Skeletal muscle satellite cell (primary cell): ENCODE results near the gene HPX.

Source experiments
- H3K27me3 ChIP-seq: 2 replicates; pipeline ENCODE4 v1.7.0; 2013; ENCODE audit warnings: low read length; ENCODE audit not compliant: control insufficient read depth, insufficient read depth
- H3K36me3 ChIP-seq: 2 replicates; pipeline ENCODE4 v1.7.0; 2013; ENCODE audit warnings: mild to moderate bottlenecking, control low read depth, low read length; ENCODE audit not compliant: insufficient read depth
- H3K4me1 ChIP-seq: 2 replicates; pipeline ENCODE4 v1.7.0; 2013; ENCODE audit warnings: low read length; ENCODE audit not compliant: control insufficient read depth, insufficient read depth
- H3K4me2 ChIP-seq: 2 replicates; pipeline ENCODE4 v1.7.0; 2013; ENCODE audit warnings: mild to moderate bottlenecking, low read length
- H3K4me3 ChIP-seq: 2 replicates; pipeline ENCODE4 v1.7.0; 2013; ENCODE audit warnings: low read length
- H3K9ac ChIP-seq: 2 replicates; pipeline ENCODE4 v1.7.0; 2013; ENCODE audit warnings: mild to moderate bottlenecking, low read depth, low read length, moderate library complexity
- H3K9me3 ChIP-seq: replicated peaks from 2 replicates; pipeline ENCODE4 v1.7.0; 2013; ENCODE audit warnings: mild to moderate bottlenecking, control low read depth, low read length

The HPX gene

GRCh38 chr11:6437423-6437822, 3.4 kb downstream of the HPX start:
- Histone ChIP-seq H3K9me3 (no peaks in the 10 kb centered on the region), H3K4me2 (no peak overlapping the region), H3K4me1 (no peaks in the 10 kb centered on the region), H3K27me3 (no peaks in the 10 kb centered on the region), H3K4me3 (no peak overlapping the region), H3K36me3 (no peaks in the 10 kb centered on the region), H3K9ac (no peak overlapping the region)

DNA sequence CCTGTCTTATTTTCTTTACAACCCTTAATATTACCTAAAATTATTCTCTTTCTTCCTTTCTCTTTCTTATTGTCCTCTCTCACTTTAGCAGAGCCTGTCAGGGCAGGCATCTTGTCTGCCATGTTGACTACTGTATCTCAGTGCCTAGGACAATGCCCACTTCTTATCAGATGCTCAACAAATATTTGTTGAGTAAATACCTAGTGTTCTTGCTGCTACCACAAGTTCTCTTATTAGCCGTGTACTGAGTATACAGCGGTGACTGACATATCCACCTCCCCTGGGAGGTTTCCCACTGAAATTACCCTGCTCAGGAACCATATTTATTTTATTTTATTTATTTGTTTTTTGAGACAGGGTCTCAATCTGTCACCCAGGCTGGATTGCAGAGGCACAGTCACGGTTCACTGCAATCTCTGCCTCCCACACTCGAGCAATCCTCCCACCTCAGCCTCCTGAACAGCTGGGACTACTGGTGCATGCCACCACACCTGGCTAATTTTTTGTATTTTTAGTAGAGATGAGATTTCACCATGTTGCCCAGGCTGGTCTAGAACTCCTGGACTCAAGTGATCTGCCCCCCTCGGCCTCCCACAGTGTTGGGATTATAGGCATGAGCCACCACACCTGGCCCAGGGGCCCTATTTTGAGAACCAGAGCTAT, 6.7 kb downstream of the HPX start:
- no peak overlapping the region for H3K9ac ChIP-seq
- no peak overlapping the region for H3K4me2 ChIP-seq
- no peak overlapping the region for H3K4me3 ChIP-seq
- peaks cover 3% of the 10 kb centered on the region for H3K36me3 ChIP-seq
- H3K4me1 ChIP-seq: peaks cover 7% of the 10 kb centered on the region
- no peaks in the 10 kb centered on the region for H3K9me3 ChIP-seq
- no peaks in the 10 kb centered on the region for H3K27me3 ChIP-seq

- Histone ChIP-seq H3K4me2 (no peak overlapping the region), H3K9ac (no peak overlapping the region), H3K9me3 (no peaks in the 10 kb centered on the region), H3K36me3 (peaks cover 3% of the 10 kb centered on the region), H3K4me3 (no peak overlapping the region), H3K4me1 (peaks cover 7% of the 10 kb centered on the region), H3K27me3 (no peaks in the 10 kb centered on the region)
Observed at GRCh38 chr11:6431861-6432260, 8.9 kb downstream of the HPX start.

DNA sequence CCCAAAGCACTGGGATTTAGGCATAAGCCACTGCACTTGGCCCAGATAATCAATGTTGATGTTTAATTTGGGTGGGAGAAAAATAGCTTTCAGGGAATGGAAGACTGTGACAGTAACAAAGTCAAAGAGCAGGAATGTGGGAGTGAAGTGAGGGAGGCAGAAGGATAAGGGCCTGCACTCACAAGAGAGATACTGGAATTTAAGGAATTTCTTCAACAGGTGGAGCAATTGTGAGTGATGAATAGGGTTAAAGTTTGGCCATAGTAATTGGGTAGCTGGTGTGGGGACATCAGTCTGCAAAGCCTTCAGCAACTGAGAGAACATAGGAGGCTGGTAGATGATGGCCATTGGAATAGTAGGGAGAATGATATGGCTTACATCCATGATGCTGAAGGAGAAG, 13.3 kb downstream of the HPX start:
- H3K9me3 ChIP-seq: no peaks in the 10 kb centered on the region
- H3K9ac ChIP-seq: no peak overlapping the region
- H3K36me3 ChIP-seq: peaks cover 3% of the 10 kb centered on the region
- peaks cover 12% of the 10 kb centered on the region for H3K27me3 ChIP-seq
- no peak overlapping the region for H3K4me3 ChIP-seq
- H3K4me1 ChIP-seq: peaks cover 7% of the 10 kb centered on the region
- no peak overlapping the region for H3K4me2 ChIP-seq

GRCh38 chr11:6420677-6421076, 20.1 kb downstream of the HPX start:
- H3K9ac ChIP-seq: no peak overlapping the region
- H3K4me1 ChIP-seq: peaks cover 10% of the 10 kb centered on the region
- H3K27me3 ChIP-seq: peaks cover 15% of the 10 kb centered on the region
- H3K4me3 ChIP-seq: no peak overlapping the region
- no peak overlapping the region for H3K4me2 ChIP-seq
- H3K9me3 ChIP-seq: no peaks in the 10 kb centered on the region
- H3K36me3 ChIP-seq: no peaks in the 10 kb centered on the region

DNA sequence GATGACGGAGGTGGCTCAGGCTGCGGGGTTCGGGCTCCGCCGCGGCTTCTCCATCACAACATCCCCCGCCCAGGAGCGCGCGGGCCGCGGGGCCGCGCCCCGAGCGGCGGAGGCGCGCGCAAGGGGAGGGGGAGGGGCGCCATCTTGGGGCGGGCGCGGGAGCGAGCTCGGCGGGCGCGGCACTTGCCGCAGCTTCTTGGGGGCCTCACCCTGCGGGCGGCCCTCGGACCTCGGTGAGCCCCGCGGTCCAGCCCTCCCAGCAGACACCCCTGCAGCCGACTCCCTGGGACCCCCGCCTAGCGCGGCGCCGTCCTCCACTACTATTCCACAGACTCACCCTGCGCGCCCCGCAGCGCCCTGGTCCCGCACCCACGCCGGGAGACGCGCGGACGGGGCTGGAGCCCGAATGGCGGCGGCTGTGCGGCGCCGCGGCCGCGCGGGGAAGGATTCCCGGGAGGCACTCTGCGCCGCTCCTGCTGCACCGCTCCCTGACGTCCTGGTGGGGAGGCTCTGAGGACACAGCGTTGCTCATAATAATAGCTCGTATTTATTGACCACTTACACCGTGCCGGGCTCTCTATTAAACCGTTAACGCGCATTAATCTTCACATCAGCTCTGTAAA, 21.7 kb downstream of the HPX start, which contains the start of gene APBB1:
Gene APBB1, minus strand, starts transcription at position 86 of the 623 bp plus-strand sequence. CDS start 7,747 bp downstream, outside the sequence.
- no peaks in the 10 kb centered on the region for H3K36me3 ChIP-seq
- peak within 1 kb of the TSS; percentile 97 for H3K4me3 ChIP-seq
- H3K9me3 ChIP-seq: no peaks in the 10 kb centered on the region
- peak within 1 kb of the TSS; percentile 89 for H3K4me2 ChIP-seq
- peaks cover 15% of the 10 kb centered on the region for H3K27me3 ChIP-seq
- peaks cover 10% of the 10 kb centered on the region for H3K4me1 ChIP-seq
- H3K9ac ChIP-seq: peak within 1 kb of the TSS; percentile 89

DNA sequence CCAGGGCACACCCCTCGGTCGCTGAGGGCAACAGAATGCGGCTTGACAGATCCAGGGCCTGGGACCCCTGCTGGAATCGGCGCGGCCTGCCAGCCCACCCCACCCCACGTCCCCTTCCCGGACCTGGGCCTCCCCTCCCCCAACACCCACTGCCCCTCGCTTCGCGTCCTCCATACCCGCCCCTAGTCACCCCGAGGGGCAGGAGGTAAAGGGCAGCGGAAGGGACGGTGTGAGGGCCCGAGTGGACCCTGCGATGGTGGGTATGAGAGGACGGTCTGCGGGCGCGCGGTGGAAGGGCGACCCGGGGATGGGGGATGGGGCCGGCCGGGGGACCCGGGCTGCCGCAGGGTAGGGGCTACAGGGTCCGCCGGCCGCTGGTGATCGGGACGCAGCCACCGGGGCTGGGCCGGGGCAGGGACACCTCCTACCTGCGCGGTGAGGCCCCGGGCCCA, 22.2 kb downstream of the HPX start:
- peak overlapping the region; percentile 89 for H3K9ac ChIP-seq
- H3K9me3 ChIP-seq: no peaks in the 10 kb centered on the region
- H3K4me1 ChIP-seq: peaks cover 10% of the 10 kb centered on the region
- peaks cover 10% of the 10 kb centered on the region for H3K27me3 ChIP-seq
- H3K4me3 ChIP-seq: peak overlapping the region; percentile 97
- H3K4me2 ChIP-seq: peak overlapping the region; percentile 89
- H3K36me3 ChIP-seq: no peaks in the 10 kb centered on the region

DNA sequence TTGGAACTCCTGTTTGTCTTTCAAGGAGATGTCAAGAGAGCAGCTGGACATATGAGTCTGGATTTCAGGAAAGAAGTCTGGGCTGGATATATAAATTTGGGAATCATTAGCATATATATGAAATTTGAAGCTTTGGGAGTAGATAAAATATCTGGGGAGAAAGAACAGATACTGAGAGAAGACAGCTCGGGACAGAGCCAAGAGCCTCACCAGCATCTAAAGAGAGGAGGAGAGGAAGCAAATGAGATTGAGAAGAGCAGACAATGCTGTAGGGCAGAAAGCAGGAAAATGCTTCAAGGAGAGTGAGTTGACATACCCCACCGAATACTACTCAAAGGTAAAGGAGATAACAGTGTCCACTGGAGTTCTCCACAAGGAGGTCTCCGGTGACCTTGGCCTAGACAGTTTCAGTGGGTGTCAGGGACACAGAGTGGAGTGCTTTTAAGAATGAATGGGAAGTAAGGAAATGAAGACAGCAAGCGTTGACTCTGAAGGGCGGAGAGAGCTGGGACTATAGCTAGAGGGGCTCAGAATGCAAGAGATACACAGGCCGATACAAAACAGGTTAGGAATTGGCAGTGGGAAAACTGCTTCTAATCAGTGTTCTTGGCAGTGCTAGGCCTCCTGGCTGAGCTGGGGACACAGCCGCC, 22.8 kb downstream of the HPX start:
- Histone ChIP-seq H3K4me1 (peaks cover 10% of the 10 kb centered on the region), H3K9ac (peak overlapping the region; percentile 89)

DNA sequence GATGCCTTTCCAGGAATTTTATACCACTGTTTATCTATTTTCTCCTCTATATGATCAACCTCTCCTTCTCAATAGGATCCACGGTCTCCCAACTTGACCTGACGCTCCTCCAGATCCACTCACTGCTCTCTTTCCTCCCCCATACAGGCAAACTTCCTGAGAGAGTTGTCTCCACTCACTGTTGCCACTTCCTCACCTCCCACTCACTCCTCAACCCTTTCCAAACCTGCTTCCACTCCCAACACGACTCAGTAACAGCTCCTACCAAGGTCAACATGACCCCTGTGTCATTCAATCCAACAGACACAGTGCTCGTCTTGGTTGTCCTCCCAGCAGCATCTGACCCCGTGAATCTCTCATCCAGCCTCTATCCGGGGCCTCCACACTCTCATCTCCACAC, 25.0 kb downstream of the HPX start:
- H3K27me3 ChIP-seq: no peaks in the 10 kb centered on the region
- H3K36me3 ChIP-seq: no peaks in the 10 kb centered on the region
- H3K4me1 ChIP-seq: peaks cover 10% of the 10 kb centered on the region
- H3K4me3 ChIP-seq: no peak overlapping the region
- no peak overlapping the region for H3K4me2 ChIP-seq
- H3K9me3 ChIP-seq: no peaks in the 10 kb centered on the region
- H3K9ac ChIP-seq: no peak overlapping the region

More for the DNA sequence above, 22.8 kb downstream of the HPX start:
- Histone ChIP-seq H3K9me3 (no peaks in the 10 kb centered on the region), H3K36me3 (no peaks in the 10 kb centered on the region), H3K27me3 (peaks cover 8% of the 10 kb centered on the region), H3K4me3 (peak overlapping the region; percentile 97), H3K4me2 (peak overlapping the region; percentile 89)

DNA sequence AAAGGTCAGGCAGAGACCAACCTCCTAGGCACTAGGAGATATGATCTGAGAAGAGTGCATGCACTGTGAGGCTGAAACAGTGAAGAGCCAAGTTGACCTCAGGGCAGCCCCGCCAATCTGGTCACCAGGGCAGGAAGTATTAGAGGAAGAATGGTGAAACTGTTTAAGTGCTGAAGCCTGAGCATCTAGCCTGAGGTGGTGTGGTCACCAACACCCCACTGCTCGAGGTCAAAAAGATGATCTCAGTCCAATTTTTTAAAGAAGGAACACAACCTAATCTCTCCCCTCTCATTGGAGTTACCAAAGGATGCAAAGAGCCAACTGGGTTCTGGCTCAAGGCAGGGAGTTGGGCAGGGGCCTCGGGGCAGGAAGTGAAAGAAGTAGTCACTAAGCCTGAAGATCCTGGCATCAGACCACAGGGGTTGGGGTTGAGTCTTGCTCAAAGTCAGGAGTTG, 25.9 kb downstream of the HPX start:
- Histone ChIP-seq H3K9me3 (no peaks in the 10 kb centered on the region), H3K27me3 (no peaks in the 10 kb centered on the region), H3K4me1 (peaks cover 9% of the 10 kb centered on the region), H3K9ac (no peak overlapping the region), H3K36me3 (no peaks in the 10 kb centered on the region), H3K4me3 (no peak overlapping the region), H3K4me2 (no peak overlapping the region)

DNA sequence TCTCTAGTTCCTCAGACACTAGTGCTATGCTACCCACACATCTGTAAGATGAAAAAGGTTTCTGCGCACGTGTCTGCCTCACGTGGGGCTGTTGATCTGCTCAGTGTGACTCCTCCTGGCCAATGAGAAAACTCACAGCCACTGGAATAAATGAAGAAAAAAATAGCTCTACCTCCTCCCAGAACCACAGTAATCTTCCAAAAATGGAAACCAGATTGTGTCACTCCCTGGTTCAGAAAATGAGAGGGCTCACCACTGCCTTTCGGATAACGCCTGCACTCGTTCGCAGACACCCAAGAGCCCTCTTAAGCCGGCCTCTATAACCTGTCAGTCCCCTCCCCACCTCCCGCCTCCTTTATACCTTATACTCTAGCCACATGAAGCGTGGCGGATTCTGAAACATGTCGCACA, 27.0 kb downstream of the HPX start:
- Histone ChIP-seq H3K4me2 (no peak overlapping the region), H3K9me3 (no peaks in the 10 kb centered on the region), H3K27me3 (no peaks in the 10 kb centered on the region), H3K36me3 (no peaks in the 10 kb centered on the region), H3K4me1 (peaks cover 5% of the 10 kb centered on the region), H3K9ac (no peak overlapping the region), H3K4me3 (no peak overlapping the region)
